Calu3 (cell line): Measurements from ENCODE around the gene SOX8. TPM values are rescaled to one million over a fixed set of nuclear protein-coding genes. Genes with fewer than 3 reads are reported as not detected.

ENCODE experiments used
- BruUV-seq: library from RNA; stranded (reverse); fragments of 400-500 nt; replicated peaks from 2 replicates; lab custom pipeline; 2021; lab: Mats Ljungman, UMichigan
- CTCF ChIA-PET: fragments of 300-600 bp; sonication (Branson Sonifier 250); formaldehyde crosslinking; loops from one replicate; lab custom pipeline; 2022; ENCODE audit warnings: antibody characterized with exemption; lab: Charles Lee
- DNase-seq: peaks from one replicate; pipeline ENCODE4 v3.0.0; 2022
- H3K27ac Mint-ChIP-seq: one replicate; pipeline ENCODE4 v1.8.0; 2022; ENCODE audit warnings: mixed read lengths; ENCODE audit not compliant: unreplicated experiment
- H3K27me3 Mint-ChIP-seq: one replicate; pipeline ENCODE4 v1.8.0; 2022; ENCODE audit warnings: mixed read lengths; ENCODE audit not compliant: unreplicated experiment
- H3K36me3 Mint-ChIP-seq: one replicate; pipeline ENCODE4 v1.8.0; 2022; ENCODE audit warnings: mild to moderate bottlenecking, moderate library complexity, mixed read lengths; ENCODE audit not compliant: insufficient read depth, unreplicated experiment
- H3K4me1 Mint-ChIP-seq: one replicate; pipeline ENCODE4 v1.8.0; 2022; ENCODE audit warnings: mild to moderate bottlenecking, low read depth, mixed read lengths; ENCODE audit not compliant: unreplicated experiment
- H3K4me3 Mint-ChIP-seq: one replicate; pipeline ENCODE4 v1.8.0; 2022; ENCODE audit warnings: mild to moderate bottlenecking, low read depth, moderate library complexity, mixed read lengths; ENCODE audit not compliant: unreplicated experiment
- H3K9me3 Mint-ChIP-seq: one replicate; pipeline ENCODE4 v1.8.0; 2022; ENCODE audit warnings: low read depth, mixed read lengths; ENCODE audit not compliant: unreplicated experiment
- CTCF ChIP-seq: fragments of 200-600 bp; IDR thresholded peaks from one replicate; pipeline ENCODE4 v1.8.0; 2022; ENCODE audit warnings: antibody characterized with exemption; ENCODE audit not compliant: unreplicated experiment
- intact Hi-C: fragments of 100-400 bp; cut with micrococcal nuclease; formaldehyde crosslinking; loops from one replicate; pipeline ENCODE4 v1.10.0; 2022; ENCODE audit not compliant: unreplicated experiment
- total RNA-seq: library from RNA; stranded (reverse); gene quantifications from 2 replicates; pipeline ENCODE4 v1.2.3, GENCODE V29; 2022

The SOX8 gene
- total RNA-seq, 1 experiment from 2014 or later = 0.92 TPM

DNA sequence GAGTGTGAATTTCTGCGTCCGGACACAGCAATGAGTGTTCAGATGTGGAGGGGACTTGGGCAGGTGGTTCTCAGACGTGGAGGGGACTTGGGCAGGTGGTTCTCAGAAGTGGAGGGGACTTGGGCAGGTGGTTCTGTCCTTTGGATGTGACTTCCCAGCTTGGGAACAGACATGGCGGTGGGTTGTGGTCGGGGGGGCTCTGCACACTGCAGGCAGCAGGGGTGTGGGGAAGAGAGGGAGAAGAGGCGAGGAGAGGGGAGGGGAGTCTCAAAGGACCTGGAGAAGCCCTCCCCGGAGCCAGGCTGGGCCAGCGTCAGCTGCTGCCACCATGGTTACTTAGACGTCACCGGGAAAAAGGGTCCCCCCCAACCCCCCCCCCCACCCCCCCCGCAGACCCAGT lies 9.8 kb downstream of the SOX8 start:
- peaks cover 3% of the 10 kb centered on the region for H3K4me1 Mint-ChIP-seq
- no TSS peak for BruUV-seq
- no peak overlapping the region for H3K4me3 Mint-ChIP-seq
- TF ChIP-seq CTCF = no peak
- H3K27me3 Mint-ChIP-seq = peaks cover 97% of the 10 kb centered on the region
- DNase-seq = no peak
- CTCF ChIA-PET = interaction anchor here (0.6 kb wide), 1 partner anchor 34 kb away, joined by 5 read pairs; no protein-coding TSS in a partner anchor
- no peaks in the 10 kb centered on the region for H3K9me3 Mint-ChIP-seq
- peaks cover 3% of the 10 kb centered on the region for H3K36me3 Mint-ChIP-seq
- H3K27ac Mint-ChIP-seq = no peak overlapping the region
- intact Hi-C loops = no loop called here

DNA sequence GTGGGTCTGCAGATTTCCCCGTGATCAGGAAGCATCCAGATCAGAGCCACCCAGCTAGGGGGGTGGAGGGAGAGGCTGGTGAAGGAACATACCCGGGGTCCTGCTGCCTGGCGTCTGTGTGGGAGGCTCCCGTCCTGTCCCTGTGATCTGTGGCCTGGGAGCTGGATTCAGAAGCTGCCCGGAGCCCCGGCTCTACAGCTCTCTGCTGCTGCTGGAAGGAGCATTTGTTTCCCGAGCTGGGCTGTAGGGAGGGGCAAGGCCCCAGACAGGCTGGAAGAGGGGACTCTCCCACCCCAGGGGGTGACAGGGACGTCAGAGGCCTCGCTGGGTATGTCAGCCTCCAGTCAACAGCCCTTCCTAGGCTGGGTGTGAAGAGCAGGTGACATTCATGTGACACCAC lies 10.2 kb downstream of the SOX8 start:
- H3K36me3 Mint-ChIP-seq = peaks cover 3% of the 10 kb centered on the region
- no peak overlapping the region for H3K27ac Mint-ChIP-seq
- H3K4me1 Mint-ChIP-seq = peaks cover 7% of the 10 kb centered on the region
- no TSS peak for BruUV-seq
- intact Hi-C loops = no loop called here
- H3K27me3 Mint-ChIP-seq = peaks cover 97% of the 10 kb centered on the region
- no peak for TF ChIP-seq CTCF
- H3K9me3 Mint-ChIP-seq = no peaks in the 10 kb centered on the region
- CTCF ChIA-PET = interaction anchor here (0.6 kb wide), 1 partner anchor 34 kb away, joined by 5 read pairs; no protein-coding TSS in a partner anchor
- H3K4me3 Mint-ChIP-seq = no peak overlapping the region
- DNase-seq = no peak

DNA sequence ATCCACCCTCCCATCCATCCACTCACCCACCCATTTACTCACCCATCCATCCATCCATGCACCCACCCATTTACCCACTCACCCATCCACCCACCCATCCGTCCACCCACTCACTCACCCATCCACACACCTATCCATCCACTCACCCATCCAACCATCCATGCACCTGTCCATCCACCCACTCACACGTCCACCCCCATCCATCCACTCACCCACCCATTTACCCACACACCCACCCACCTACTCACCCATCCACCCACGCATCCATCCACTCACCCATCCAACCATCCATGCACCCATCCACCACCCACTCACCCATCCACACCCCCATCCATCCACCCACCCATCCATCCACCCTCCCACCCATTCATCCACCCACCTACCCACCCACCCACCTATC lies 12.2 kb downstream of the SOX8 start:
- DNase-seq = no peak
- Mint-ChIP-seq H3K36me3 (peaks cover 8% of the 10 kb centered on the region), H3K27me3 (peaks cover 96% of the 10 kb centered on the region), H3K4me1 (peaks cover 27% of the 10 kb centered on the region), H3K27ac (no peak overlapping the region), H3K4me3 (no peak overlapping the region), H3K9me3 (no peaks in the 10 kb centered on the region)
- no TSS peak for BruUV-seq
- no peak for TF ChIP-seq CTCF
- CTCF ChIA-PET = no interaction called here
- intact Hi-C loops = no loop called here

- Mint-ChIP-seq H3K9me3 (no peaks in the 10 kb centered on the region), H3K27me3 (peaks cover 93% of the 10 kb centered on the region), H3K4me1 (peaks cover 29% of the 10 kb centered on the region), H3K4me3 (no peak overlapping the region), H3K27ac (no peak overlapping the region), H3K36me3 (peaks cover 5% of the 10 kb centered on the region)
- CTCF ChIA-PET = no interaction called here
- no peak for DNase-seq
- intact Hi-C loops = no loop called here
- TF ChIP-seq CTCF = no peak
- BruUV-seq = no TSS peak
Observed at GRCh38 chr16:995087-995486, 13.5 kb downstream of the SOX8 start.
